ENCODE measurements around the gene CCNG2. TPM values are rescaled to one million over a fixed set of nuclear protein-coding genes. Genes with fewer than 3 reads are reported as not detected.
A peak's percentile ranks its signal among the peaks of the same experiment; 100 is the strongest.
"Not testable (repeated sequence)": the region's sequence is repeated elsewhere in the genome, so short reads cannot be mapped to it uniquely, and the experiment has no call there.

Gene CCNG2
- polyA plus RNA-seq (ENCODE audit: insufficient read length in 3 of 3), result 100 to 1,000 TPM; 144 to 150 (median 148) TPM

GRCh38 chr4:77156912-77157858, at the start of gene CCNG2:
TSS of gene CCNG2 (plus strand) at chr4:77157207. CDS start at chr4:77158533, 1,326 bp downstream.
- DNase-seq (ENCODE audit: low read depth in 3 of 3, low spot score in 2 of 3), result peak; percentile 96 to 98 (median 96)

DNA sequence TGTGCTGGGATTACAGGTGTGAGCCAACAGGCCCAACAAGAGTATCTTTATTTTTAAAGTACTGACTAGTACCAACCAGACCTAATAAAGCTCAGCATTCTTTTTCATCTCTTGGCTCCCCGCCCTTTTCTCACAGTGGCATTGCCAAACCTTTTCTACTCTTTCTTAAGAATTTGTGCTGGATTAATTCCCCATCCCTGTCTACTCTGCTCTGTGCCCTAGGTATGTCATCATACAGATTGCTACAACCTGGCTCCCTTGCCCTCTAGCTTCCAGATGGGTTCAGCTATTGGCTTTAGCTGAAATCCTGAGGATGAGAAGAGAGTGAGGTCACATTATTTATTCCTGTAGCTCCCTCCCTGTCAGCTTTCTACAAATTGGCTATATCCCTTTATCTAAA, 46.3 kb upstream of the CCNG2 start:
- no peak for DNase-seq (ENCODE audit: low read depth in 3 of 3, low spot score in 2 of 3)

- no peak for DNase-seq (ENCODE audit: low read depth in 3 of 3, low spot score in 2 of 3)
Measured at GRCh38 chr4:77113069-77113468, 43.9 kb upstream of the CCNG2 start.

GRCh38 chr4:77117721-77118120, 39.3 kb upstream of the CCNG2 start:
- DNase-seq (ENCODE audit: low read depth in 3 of 3, low spot score in 2 of 3), result no peak

- no peak for DNase-seq (ENCODE audit: low read depth in 3 of 3, low spot score in 2 of 3)
Measured at GRCh38 chr4:77120886-77121508, 36.0 kb upstream of the CCNG2 start.

DNA sequence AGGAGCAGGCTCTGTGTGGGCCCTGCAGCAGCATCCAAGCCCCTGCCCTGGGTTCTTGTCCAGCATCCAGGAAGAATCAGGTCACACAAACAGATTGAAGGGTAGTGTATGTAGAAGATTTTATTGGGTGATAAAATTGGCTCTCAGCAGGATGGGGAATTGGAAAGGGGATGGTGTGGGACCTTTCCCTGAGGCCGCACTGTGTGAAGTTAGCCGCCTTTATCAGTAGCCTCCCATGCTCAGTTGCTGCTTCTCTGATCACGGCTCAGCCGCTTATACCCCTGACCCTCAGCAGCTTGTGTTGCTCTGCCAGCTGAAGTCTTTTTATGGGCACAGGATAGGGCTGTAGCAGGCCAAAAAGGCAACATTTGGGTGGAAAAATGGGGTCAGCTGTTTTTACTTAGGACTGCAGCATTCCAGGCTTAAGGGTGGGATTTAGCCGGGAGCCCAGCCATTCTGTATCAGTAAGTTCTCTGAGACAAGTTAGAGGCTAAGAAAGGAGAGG, 35.2 kb upstream of the CCNG2 start:
- DNase-seq (ENCODE audit: low read depth in 3 of 3, low spot score in 2 of 3), result no peak

- no peak for DNase-seq (ENCODE audit: low read depth in 3 of 3, low spot score in 2 of 3)
Measured at GRCh38 chr4:77122656-77123055, 34.4 kb upstream of the CCNG2 start.

GRCh38 chr4:77123411-77123810, 33.6 kb upstream of the CCNG2 start:
- no peak for DNase-seq (ENCODE audit: low read depth in 3 of 3, low spot score in 2 of 3)

- DNase-seq (ENCODE audit: low read depth in 3 of 3, low spot score in 2 of 3), result no peak
Measured at GRCh38 chr4:77124576-77124975, 32.4 kb upstream of the CCNG2 start.

- DNase-seq (ENCODE audit: low read depth in 3 of 3, low spot score in 2 of 3), result no peak
Measured at GRCh38 chr4:77125961-77126360, 31.0 kb upstream of the CCNG2 start.

- DNase-seq (ENCODE audit: low read depth in 3 of 3, low spot score in 2 of 3), result no peak
Measured at GRCh38 chr4:77126809-77127208, 30.2 kb upstream of the CCNG2 start.

DNA sequence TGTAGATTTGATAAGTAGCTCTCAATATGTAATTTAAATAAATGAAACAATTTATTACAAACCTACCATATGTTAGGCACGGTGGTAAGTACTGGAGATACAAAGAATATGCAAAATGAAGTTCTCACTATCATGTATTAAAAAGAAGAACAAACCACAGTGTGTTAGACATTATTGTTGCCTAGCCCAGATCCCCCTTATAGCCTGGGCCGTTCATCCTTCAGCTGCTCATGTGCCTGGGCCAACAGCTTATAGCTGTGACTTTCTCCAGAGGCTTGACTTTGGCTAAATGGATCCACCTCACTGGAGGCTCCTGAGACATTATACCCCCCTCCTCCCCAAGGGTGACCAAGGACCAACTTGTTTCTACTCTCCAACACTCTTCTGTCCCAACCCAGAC, 29.8 kb upstream of the CCNG2 start:
- DNase-seq (ENCODE audit: low read depth in 3 of 3, low spot score in 2 of 3), result no peak

DNA sequence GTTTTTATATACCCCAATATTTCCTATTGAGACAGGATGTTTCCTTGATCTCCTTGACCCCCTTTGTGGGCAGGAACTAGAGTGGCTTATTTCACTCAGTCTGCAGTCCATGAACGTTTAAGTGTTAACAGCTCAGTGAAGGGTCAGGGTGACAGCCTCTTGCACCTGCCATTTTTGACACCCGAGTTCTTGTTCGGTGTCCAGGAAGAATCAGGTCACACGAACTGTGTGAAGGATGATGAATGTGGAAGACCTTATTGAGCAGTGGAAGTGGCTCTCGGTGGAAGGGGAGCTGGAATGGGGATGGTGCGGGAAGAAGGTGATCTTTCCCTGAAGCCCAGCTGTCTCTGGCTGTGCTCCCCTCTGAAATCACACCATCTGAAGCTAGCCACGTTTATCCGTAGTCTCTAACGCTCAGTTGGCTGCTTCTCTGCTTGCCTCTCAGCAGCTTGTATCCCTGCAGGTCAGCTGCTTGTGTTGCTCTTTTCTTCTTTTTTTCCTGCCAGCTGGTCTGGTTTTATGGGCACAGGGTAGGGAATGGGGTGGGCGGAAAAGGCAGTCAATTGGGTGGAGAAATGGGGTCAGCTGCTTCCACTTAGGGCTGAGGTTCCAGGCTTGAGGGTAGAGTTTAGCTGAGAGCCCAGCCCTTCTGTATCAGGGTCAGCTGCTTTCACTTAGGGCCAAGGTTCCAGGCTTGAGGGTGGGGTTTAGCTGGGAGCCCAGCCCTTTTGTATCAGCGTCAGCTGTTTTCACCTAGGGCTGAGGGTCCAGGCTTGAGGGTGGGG, 29.0 kb upstream of the CCNG2 start:
- no peak for DNase-seq (ENCODE audit: low read depth in 3 of 3, low spot score in 2 of 3)

DNA sequence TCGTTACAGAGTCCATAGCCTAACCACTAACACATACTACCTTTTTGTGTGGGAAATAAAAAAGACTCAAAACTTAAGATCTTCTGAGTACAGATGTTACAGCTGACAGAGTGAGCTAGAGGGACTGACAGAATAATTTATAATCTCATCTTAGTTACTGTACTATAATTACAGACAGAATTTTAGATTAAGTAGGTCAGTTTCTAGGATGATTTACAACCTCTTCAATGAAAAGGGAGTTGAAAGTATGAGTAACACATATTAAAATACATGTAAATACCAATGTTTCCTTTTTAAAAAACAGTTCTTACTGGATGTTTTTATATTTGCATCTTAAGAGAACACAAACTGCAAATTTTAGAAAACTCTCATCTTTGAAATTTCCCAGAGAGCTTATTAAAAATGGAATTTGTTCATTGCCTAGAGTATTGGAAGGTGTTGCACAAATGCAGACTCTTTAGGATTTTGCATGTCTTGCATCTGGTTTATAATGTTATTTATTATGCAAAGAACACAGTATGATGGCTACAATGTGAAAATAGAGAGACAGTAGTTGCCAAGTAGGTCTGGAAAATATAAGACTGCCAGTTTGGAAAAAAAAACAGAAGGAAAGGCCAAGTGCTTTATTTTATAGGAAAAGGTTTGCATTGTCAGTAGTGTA, 24.2 kb upstream of the CCNG2 start:
- DNase-seq (ENCODE audit: low read depth in 3 of 3, low spot score in 2 of 3), result no peak

GRCh38 chr4:77137448-77137847, 19.6 kb upstream of the CCNG2 start:
- DNase-seq (ENCODE audit: low read depth in 3 of 3, low spot score in 2 of 3), result not testable (repeated sequence)

GRCh38 chr4:77141964-77142645, 14.9 kb upstream of the CCNG2 start:
- no peak for DNase-seq (ENCODE audit: low read depth in 3 of 3, low spot score in 2 of 3)

DNA sequence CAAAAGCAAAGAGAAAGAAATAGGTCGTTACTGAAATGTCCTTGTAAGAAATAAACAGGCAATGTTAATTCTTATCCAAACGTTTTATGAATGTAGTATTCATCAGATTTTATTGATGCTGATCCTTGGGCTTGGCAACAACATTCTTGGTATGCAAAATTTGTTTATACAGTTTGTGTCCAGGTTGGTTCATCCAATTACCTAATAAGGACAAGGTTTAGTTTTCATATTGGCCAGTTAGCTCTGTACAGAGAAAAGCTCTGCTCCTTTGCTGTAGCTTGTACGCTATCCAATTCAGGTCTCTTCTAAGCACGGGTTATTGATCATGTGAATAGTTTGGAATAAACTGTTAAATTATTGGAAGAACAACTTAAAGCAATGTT, 14.4 kb upstream of the CCNG2 start:
- DNase-seq (ENCODE audit: low read depth in 3 of 3, low spot score in 2 of 3), result no peak

DNA sequence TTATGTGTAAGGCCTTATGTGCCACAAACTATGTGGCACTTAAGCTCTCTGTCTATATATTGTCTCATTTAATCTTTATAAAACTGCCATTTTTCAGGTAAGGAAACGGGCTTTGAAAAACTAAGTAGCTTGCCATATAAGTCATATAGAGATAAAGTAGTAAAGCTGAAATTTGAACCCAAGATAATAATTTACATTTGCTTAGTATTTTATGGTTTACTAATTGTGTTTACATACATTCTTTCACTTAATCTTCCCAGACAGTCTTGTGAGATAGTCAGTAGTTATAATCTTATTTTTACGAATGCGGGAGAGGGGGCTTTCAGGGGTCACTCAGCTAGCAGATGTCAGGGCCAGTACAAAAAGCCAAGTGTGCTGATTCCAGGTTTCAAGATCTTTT, 13.9 kb upstream of the CCNG2 start:
- no peak for DNase-seq (ENCODE audit: low read depth in 3 of 3, low spot score in 2 of 3)

GRCh38 chr4:77145842-77146185, 11.2 kb upstream of the CCNG2 start:
- DNase-seq (ENCODE audit: low read depth in 3 of 3, low spot score in 2 of 3), result no peak

Measured in right renal cortex interstitium (tissue), 3 donors.